ENCODE measurements around the gene EIPR1.

DNA sequence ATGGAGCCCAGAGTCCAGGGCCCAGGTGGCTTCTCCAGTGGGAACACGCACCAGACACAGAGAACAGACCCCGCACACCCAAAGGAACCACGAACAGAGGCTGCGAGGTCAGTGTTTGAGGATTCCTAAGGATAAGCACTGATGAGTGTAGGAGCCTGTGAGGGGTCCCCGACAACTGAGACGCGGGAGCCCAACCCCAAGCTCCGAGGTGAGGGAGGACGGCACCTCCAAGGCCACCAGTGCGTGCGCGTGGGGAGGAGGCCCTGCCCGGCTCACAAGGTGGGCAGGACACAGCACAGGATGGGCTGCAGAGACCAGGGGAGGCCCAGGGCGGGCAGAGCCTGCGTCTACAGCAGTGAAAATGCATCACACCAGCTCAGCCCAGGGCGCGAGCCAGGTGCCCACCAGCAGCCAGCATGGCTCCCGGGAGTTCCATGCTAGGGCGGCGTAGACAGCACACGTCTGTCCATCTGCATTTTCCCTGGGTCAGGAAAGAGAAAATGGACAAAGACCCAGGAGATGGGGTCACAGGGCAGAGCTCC lies 189.1 kb downstream of the EIPR1 start:
- TF ChIP-seq RCOR1 (IDR thresholded peaks at IDR 0.05; ENCODE audit: insufficient replicate concordance, low read length) = no peak
- TF ChIP-seq POLR2A (IDR thresholded peaks at IDR 0.05; ENCODE audit: low read depth, low read length) = no peak
- TF ChIP-seq, protein P1, sequence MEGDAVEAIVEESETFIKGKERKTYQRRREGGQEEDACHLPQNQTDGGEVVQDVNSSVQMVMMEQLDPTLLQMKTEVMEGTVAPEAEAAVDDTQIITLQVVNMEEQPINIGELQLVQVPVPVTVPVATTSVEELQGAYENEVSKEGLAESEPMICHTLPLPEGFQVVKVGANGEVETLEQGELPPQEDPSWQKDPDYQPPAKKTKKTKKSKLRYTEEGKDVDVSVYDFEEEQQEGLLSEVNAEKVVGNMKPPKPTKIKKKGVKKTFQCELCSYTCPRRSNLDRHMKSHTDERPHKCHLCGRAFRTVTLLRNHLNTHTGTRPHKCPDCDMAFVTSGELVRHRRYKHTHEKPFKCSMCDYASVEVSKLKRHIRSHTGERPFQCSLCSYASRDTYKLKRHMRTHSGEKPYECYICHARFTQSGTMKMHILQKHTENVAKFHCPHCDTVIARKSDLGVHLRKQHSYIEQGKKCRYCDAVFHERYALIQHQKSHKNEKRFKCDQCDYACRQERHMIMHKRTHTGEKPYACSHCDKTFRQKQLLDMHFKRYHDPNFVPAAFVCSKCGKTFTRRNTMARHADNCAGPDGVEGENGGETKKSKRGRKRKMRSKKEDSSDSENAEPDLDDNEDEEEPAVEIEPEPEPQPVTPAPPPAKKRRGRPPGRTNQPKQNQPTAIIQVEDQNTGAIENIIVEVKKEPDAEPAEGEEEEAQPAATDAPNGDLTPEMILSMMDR (conservative IDR thresholded peaks at IDR 0.05; ENCODE audit: low read depth, low read length) = no peak
- no peak for TF ChIP-seq CEBPB (IDR thresholded peaks at IDR 0.05; ENCODE audit: low read depth, low read length)

Measured in IMR-90 (cell line).